Right hindlimb (tissue), 1 donor: ENCODE results near the gene CUBN.
A peak's percentile ranks its signal among the peaks of the same experiment; 100 is the strongest.

ENCODE experiments used
- DNase-seq: peaks from one replicate; pipeline ENCODE4 v3.0.0-alpha.2; 2018

Gene CUBN

GRCh38 chr10:16944402-16944801 lies 185.2 kb downstream of the CUBN start:
- peak; percentile 70 for DNase-seq

GRCh38 chr10:16943295-16944285 lies 186.0 kb downstream of the CUBN start:
- no peak for DNase-seq

GRCh38 chr10:16942381-16943078 lies 187.1 kb downstream of the CUBN start:
- DNase-seq: no peak

- no peak for DNase-seq
Observed at GRCh38 chr10:16941870-16942269, 187.7 kb downstream of the CUBN start.

GRCh38 chr10:16941067-16941466 lies 188.5 kb downstream of the CUBN start:
- DNase-seq: no peak

- DNase-seq: no peak
Observed at GRCh38 chr10:16938952-16939351, 190.7 kb downstream of the CUBN start.

- no peak for DNase-seq
Observed at GRCh38 chr10:16934461-16934860, 195.2 kb downstream of the CUBN start.

GRCh38 chr10:16933783-16934182 lies 195.8 kb downstream of the CUBN start:
- DNase-seq: peak; percentile 52

GRCh38 chr10:16931930-16932329 lies 197.7 kb downstream of the CUBN start:
- no peak for DNase-seq

GRCh38 chr10:16930540-16930939 lies 199.1 kb downstream of the CUBN start:
- DNase-seq: no peak

- DNase-seq: no peak
Observed at GRCh38 chr10:16929069-16929468, 200.5 kb downstream of the CUBN start.

GRCh38 chr10:16927546-16927945 lies 202.1 kb downstream of the CUBN start:
- no peak for DNase-seq

- DNase-seq: no peak
Observed at GRCh38 chr10:16923726-16924125, 205.9 kb downstream of the CUBN start.

- no peak for DNase-seq
Observed at GRCh38 chr10:16923309-16923708, 206.3 kb downstream of the CUBN start.

GRCh38 chr10:16919121-16919982 lies 210.3 kb downstream of the CUBN start:
- no peak for DNase-seq

GRCh38 chr10:16916496-16916895 lies 213.1 kb downstream of the CUBN start:
- no peak for DNase-seq

- DNase-seq: no peak
Observed at GRCh38 chr10:16915300-16915699, 214.3 kb downstream of the CUBN start.

- DNase-seq: no peak
Observed at GRCh38 chr10:16913266-16913665, 216.3 kb downstream of the CUBN start.

GRCh38 chr10:16910793-16911164 lies 218.8 kb downstream of the CUBN start:
- DNase-seq: no peak

- no peak for DNase-seq
Observed at GRCh38 chr10:16909961-16910792, 219.4 kb downstream of the CUBN start.

GRCh38 chr10:16909271-16909767 lies 220.3 kb downstream of the CUBN start:
- no peak for DNase-seq

- DNase-seq: no peak
Observed at GRCh38 chr10:16907687-16908086, 221.9 kb downstream of the CUBN start.
